ENCODE results near the gene ECM1. TPM values are rescaled to one million over a fixed set of nuclear protein-coding genes. Genes with fewer than 3 reads are reported as not detected.

Gene ECM1
- total and polyA plus RNA-seq, 2 of the 8 experiments (the other 6 are each of a cell fraction or from before 2014, with no cell fraction given) = 0.95 to 0.98 TPM

GRCh38 chr1:150544204-150544603 is 36.3 kb downstream of the ECM1 start:
- H3K79me2 ChIP-seq (ENCODE audit: control insufficient read depth in 1 of 2, insufficient read depth in 2 of 2, low read length in 2 of 2) = no peaks in the 10 kb centered on the region
- no peak overlapping the region for H3K18ac ChIP-seq (ENCODE audit: extremely low read depth, low read length)
- no peak overlapping the region for H3K56ac ChIP-seq (replicated peaks; ENCODE audit: insufficient read length, low read depth, low read length)
- no peak overlapping the region for H4K8ac ChIP-seq (ENCODE audit: extremely low read depth, insufficient read depth, low read length)
- no peak for DNase-seq (ENCODE audit: low read depth in 1 of 2, low spot score in 2 of 2)
- no peak overlapping the region for H3K4ac ChIP-seq (replicated peaks; ENCODE audit: insufficient read length, low read depth, low read length)
- no peak overlapping the region for H2BK120ac ChIP-seq (replicated peaks; ENCODE audit: low read depth, low read length)
- 92% methylated on average over 3 of the region's 3 CpGs; no CpG with 5 or more reads in 1 of the 2 experiments for WGBS, 2 experiments (ENCODE audit: extremely low coverage in 1 of 2, insufficient coverage in 1 of 2, insufficient read length in 1 of 2, insufficient replicate concordance in 2 of 2, low coverage in 1 of 2, low lambda C conversion rate in 2 of 2, missing lambda C conversion rate in 1 of 2)
- no peaks in the 10 kb centered on the region for H3K4me1 ChIP-seq (replicated peaks in 1 of 4; ENCODE audit: control insufficient read depth in 3 of 4, insufficient read depth in 4 of 4, low read length in 3 of 4)
- H2AK5ac ChIP-seq (ENCODE audit: low read depth, low read length) = no peak overlapping the region
- no peak overlapping the region for H3K23ac ChIP-seq (ENCODE audit: insufficient read length)
- H2AFZ ChIP-seq (ENCODE audit: low read length) = no peak overlapping the region
- no peak overlapping the region for H4K5ac ChIP-seq (ENCODE audit: insufficient read length, low read depth, low read length)
- no peaks in the 10 kb centered on the region for H3K36me3 ChIP-seq (ENCODE audit: control insufficient read depth in 2 of 4, insufficient read depth in 4 of 4, low read length in 3 of 4)
- H3K9ac ChIP-seq (replicated peaks in 1 of 4; ENCODE audit: extremely low read depth in 1 of 4, low read depth in 3 of 4, low read length in 3 of 4) = no peak overlapping the region
- no peak overlapping the region for H2BK20ac ChIP-seq (ENCODE audit: low read length)
- no peaks in the 10 kb centered on the region for H3K9me3 ChIP-seq (ENCODE audit: insufficient read depth in 2 of 2, low read depth in 1 of 2, low read length in 1 of 2)
- H3K27ac ChIP-seq (ENCODE audit: low read depth, low read length) = no peak overlapping the region
- H3K27me3 ChIP-seq (replicated peaks in 1 of 4; ENCODE audit: control insufficient read depth in 3 of 4, extremely low read depth in 1 of 4, insufficient read depth in 3 of 4, low read length in 3 of 4) = peaks cover 0 to 10% (median 8%) of the 10 kb centered on the region in 4 experiments; a peak in 5 of 7 replicates
- H4K91ac ChIP-seq (replicated peaks; ENCODE audit: insufficient read length, low read length) = no peak overlapping the region
- peaks cover 5% of the 10 kb centered on the region; the same call in 1 of the 2 replicates for H3K23me2 ChIP-seq (ENCODE audit: low read depth, low read length)
- H2BK15ac ChIP-seq (ENCODE audit: low read length) = no peak overlapping the region
- H2BK5ac ChIP-seq (ENCODE audit: low read depth, low read length) = no peak overlapping the region
- FAIRE-seq = no peak
- H3K4me3 ChIP-seq (ENCODE audit: extremely low read depth in 1 of 4, insufficient read depth in 2 of 4, low read depth in 3 of 4, low read length in 4 of 4) = no peak overlapping the region
- ChIA-PET POLR2A (ENCODE audit: partially characterized antibody) (interaction anchor here (0.8 to 2.3 kb wide), 5 partner anchors 10 to 264 kb away, joined by 3 to 7 read pairs (median 4); partner anchors contain the start of genes CTSK and MCL1), CTCF (ENCODE audit: partially characterized antibody) (interaction anchor here (0.6 to 4.2 kb wide), 5 partner anchors 12 to 378 kb away, joined by 3 to 28 read pairs (median 3); no protein-coding TSS in a partner anchor)
- H3K14ac ChIP-seq (ENCODE audit: insufficient read length) = no peak overlapping the region
- no peak overlapping the region for H3K4me2 ChIP-seq (ENCODE audit: insufficient read depth in 1 of 2, low read depth in 2 of 2, low read length in 2 of 2)
- no peak overlapping the region for H2BK12ac ChIP-seq (ENCODE audit: low read depth, low read length)
- H4K20me1 ChIP-seq (replicated peaks in 1 of 2; ENCODE audit: control insufficient read depth in 1 of 2, insufficient read depth in 2 of 2, low read length in 2 of 2) = peaks cover 0 to 2% of the 10 kb centered on the region in 2 experiments
- no peaks in the 10 kb centered on the region for H3K79me1 ChIP-seq (ENCODE audit: low read depth, low read length)
- TF ChIP-seq GABPA (IDR thresholded peaks at IDR 0.05; ENCODE audit: borderline replicate concordance, insufficient read depth, low read length) (no peak), TCF12 (IDR thresholded peaks at IDR 0.05; ENCODE audit: low read depth, low read length) (no peak), SIN3A (conservative IDR thresholded peaks at IDR 0.05 in 1 of 2, IDR thresholded peaks at IDR 0.05 in 1 of 2; ENCODE audit: low read depth in 1 of 2, low read length in 2 of 2) (no peak), JUND (IDR thresholded peaks at IDR 0.05; ENCODE audit: low read length) (no peak), SAP30 (IDR thresholded peaks at IDR 0.05; ENCODE audit: insufficient read depth, insufficient replicate concordance, low read length) (no peak), MAX (IDR thresholded peaks at IDR 0.05) (no peak)
